ENCODE data around the gene PRKCZ.

DNA sequence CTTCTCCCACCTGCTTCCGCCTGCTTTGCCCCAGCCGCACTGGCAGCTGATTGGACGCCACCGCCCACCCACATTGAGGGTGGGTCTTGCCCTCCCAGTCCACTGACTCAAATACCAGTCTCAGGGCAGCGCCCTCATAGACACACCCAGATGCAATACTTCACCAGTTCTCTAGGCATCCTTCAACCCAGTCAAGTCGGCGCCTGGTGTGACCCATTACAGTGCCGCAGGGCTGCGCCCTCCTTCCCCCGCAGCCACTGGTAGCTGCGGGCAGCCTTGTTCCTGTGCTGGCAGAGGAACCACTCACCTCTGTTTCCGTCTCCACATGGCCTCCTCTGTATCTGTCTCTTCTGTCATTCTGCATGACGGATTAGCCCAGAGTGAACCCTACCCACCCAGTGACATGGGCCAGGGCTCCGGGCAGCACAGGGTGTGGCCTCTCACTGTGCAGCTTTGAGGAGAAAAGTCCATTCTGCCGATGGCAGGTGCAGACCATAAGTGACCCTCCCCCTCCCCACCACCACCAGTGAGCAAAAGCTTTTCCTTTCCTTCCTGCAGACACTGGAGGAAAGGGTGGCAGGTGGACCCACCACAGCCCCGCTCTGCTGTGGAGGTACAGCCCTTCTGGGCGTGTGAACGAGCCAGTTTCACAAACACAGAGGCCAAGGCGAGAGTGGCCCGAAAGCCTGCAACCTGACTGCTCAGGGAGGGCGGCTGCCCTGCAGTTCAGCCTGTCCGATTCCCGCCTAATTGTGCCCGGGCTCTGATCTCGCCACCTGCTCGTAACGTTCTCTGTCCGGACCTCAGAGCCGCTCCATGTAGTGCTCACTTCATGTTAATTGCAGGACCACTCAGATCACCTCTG lies 87.3 kb downstream of the PRKCZ start:
- TF ChIP-seq, protein P1, sequence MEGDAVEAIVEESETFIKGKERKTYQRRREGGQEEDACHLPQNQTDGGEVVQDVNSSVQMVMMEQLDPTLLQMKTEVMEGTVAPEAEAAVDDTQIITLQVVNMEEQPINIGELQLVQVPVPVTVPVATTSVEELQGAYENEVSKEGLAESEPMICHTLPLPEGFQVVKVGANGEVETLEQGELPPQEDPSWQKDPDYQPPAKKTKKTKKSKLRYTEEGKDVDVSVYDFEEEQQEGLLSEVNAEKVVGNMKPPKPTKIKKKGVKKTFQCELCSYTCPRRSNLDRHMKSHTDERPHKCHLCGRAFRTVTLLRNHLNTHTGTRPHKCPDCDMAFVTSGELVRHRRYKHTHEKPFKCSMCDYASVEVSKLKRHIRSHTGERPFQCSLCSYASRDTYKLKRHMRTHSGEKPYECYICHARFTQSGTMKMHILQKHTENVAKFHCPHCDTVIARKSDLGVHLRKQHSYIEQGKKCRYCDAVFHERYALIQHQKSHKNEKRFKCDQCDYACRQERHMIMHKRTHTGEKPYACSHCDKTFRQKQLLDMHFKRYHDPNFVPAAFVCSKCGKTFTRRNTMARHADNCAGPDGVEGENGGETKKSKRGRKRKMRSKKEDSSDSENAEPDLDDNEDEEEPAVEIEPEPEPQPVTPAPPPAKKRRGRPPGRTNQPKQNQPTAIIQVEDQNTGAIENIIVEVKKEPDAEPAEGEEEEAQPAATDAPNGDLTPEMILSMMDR (IDR thresholded peaks at IDR 0.05), result no peak
- TF ChIP-seq EZH2 (IDR thresholded peaks at IDR 0.05), result no peak

Measured in neural progenitor cell (in vitro differentiated cells).